ENCODE measurements around the gene KIF5C.

Gene KIF5C

DNA sequence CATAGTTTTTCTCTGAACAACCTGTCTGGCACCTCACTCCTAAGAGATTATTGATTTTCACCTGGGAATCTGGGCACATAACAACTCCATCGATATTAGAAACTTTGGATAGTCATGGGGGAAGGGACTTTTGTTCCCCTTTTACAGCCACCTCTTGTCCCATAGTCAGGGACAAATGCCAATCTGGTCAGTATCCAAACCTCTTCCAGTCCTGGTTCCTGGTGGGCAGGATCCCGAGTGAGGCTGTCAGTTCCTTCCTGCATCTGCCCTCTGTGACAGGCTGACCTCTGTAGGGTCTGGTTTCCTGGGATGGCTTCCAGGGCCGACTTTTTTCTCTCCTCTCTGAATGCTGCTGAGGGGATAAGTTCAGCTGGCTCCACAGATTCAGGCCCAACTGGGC is 11.0 kb downstream of the KIF5C start:
- H3K27ac ChIP-seq, result no peak overlapping the region
- no peak overlapping the region for H3K4me3 ChIP-seq (ENCODE audit: low read depth in 1 of 2, low read length in 1 of 2)
- H3K27me3 ChIP-seq, result peaks cover 76% of the 10 kb centered on the region
- peaks cover 8 to 15% of the 10 kb centered on the region in 2 experiments for H3K4me1 ChIP-seq (ENCODE audit: control insufficient read depth in 1 of 2, insufficient read depth in 1 of 2, low read depth in 1 of 2, low read length in 1 of 2)
- no peaks in the 10 kb centered on the region for H3K9me3 ChIP-seq
- H3K36me3 ChIP-seq, result no peaks in the 10 kb centered on the region
- TF ChIP-seq, protein P1, sequence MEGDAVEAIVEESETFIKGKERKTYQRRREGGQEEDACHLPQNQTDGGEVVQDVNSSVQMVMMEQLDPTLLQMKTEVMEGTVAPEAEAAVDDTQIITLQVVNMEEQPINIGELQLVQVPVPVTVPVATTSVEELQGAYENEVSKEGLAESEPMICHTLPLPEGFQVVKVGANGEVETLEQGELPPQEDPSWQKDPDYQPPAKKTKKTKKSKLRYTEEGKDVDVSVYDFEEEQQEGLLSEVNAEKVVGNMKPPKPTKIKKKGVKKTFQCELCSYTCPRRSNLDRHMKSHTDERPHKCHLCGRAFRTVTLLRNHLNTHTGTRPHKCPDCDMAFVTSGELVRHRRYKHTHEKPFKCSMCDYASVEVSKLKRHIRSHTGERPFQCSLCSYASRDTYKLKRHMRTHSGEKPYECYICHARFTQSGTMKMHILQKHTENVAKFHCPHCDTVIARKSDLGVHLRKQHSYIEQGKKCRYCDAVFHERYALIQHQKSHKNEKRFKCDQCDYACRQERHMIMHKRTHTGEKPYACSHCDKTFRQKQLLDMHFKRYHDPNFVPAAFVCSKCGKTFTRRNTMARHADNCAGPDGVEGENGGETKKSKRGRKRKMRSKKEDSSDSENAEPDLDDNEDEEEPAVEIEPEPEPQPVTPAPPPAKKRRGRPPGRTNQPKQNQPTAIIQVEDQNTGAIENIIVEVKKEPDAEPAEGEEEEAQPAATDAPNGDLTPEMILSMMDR (IDR thresholded peaks at IDR 0.05), result no peak

DNA sequence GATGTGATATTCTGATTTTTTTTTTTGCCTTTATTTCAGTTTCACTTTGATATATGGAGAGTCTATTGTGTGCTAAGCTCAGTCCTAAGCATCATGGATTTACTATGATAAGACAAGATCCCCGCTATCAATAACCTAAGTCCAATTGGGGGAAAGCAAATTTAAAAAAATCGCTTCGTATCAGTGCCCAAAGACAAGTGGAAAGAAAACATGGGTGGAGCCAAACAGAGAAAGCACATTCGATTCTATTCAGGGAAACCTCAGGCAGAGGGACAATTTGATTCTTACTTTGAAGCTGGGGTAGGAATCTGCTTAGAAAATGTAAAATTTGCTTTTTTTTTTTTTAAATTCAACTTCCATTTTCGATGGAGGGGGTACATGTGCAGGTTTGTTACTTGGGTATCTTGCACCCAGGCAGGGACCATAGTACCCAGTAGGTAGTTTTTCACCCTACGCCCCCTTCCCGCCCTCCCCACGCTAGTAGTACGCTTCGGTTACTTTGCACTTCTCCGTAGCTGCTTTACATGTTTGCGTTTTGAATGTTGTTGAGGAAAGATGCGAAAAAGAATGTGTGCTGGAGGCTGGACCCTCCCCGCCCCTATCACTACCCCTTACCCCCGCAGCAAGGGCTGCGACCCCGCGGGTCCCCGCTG is 12.4 kb downstream of the KIF5C start:
- Histone ChIP-seq H3K4me3 (ENCODE audit: low read depth in 1 of 2, low read length in 1 of 2) (peak overlapping the region; percentile 21 to 51), H3K27me3 (peaks cover 74% of the 10 kb centered on the region), H3K36me3 (no peaks in the 10 kb centered on the region), H3K27ac (no peak overlapping the region), H3K9me3 (no peaks in the 10 kb centered on the region), H3K4me1 (ENCODE audit: control insufficient read depth in 1 of 2, insufficient read depth in 1 of 2, low read depth in 1 of 2, low read length in 1 of 2) (peaks cover 8 to 15% of the 10 kb centered on the region in 2 experiments)
- TF ChIP-seq, protein P1 (IDR thresholded peaks at IDR 0.05), result no peak

DNA sequence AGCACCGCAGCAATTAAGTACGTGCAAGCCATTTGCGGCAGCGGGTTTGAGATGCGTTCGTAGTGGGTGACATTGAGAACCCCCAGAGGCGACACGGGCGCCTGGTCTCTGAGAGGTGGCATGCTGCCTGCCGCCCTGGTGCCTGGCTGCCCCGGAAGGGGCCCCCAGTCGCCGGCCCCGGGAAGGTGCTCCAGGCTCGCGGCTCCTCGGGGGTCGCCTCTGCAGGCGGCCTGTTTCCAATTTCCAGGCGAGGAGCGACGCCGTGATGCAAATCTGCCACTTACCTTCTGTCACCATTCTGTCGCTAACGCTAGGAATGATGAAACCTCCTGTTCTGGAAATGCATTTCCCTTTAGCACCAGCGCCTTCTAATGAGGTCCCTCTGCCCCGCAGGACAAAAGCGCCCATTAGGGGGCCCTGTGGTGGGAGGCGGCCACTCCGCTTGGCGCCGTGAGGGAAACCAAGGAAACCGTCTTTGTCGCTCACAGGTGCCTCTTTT is 13.0 kb downstream of the KIF5C start:
- Histone ChIP-seq H3K36me3 (no peaks in the 10 kb centered on the region), H3K27ac (no peak overlapping the region), H3K4me3 (ENCODE audit: low read depth in 1 of 2, low read length in 1 of 2) (peak overlapping the region; percentile 21 to 51), H3K9me3 (no peaks in the 10 kb centered on the region), H3K27me3 (peaks cover 69% of the 10 kb centered on the region), H3K4me1 (ENCODE audit: control insufficient read depth in 1 of 2, insufficient read depth in 1 of 2, low read depth in 1 of 2, low read length in 1 of 2) (peaks cover 8 to 15% of the 10 kb centered on the region in 2 experiments)
- TF ChIP-seq, protein P1 (IDR thresholded peaks at IDR 0.05), result no peak

DNA sequence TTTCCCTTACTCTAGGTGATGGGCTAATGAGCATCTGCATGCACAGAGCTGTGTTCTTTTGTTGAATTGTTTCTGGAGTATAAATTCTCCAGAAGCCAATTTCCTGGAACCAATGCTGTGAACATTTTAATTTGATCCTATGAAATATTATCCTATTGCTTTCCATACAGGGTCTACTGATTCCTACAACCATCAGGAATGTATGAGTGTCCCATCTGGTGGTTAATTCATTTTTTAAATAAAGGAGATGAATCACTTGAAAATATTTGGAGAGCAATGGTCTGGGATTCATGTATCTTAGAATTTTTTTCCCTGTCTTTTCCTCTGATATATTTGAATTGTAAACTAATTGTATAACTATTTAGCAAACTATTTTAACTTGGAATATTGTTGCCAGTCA is 14.0 kb downstream of the KIF5C start:
- no peaks in the 10 kb centered on the region for H3K9me3 ChIP-seq
- no peak overlapping the region for H3K4me3 ChIP-seq (ENCODE audit: low read depth in 1 of 2, low read length in 1 of 2)
- peaks cover 66% of the 10 kb centered on the region for H3K27me3 ChIP-seq
- TF ChIP-seq, protein P1 (IDR thresholded peaks at IDR 0.05), result no peak
- H3K27ac ChIP-seq, result no peak overlapping the region
- no peaks in the 10 kb centered on the region for H3K36me3 ChIP-seq
- H3K4me1 ChIP-seq (ENCODE audit: control insufficient read depth in 1 of 2, insufficient read depth in 1 of 2, low read depth in 1 of 2, low read length in 1 of 2), result peaks cover 8 to 15% of the 10 kb centered on the region in 2 experiments

GRCh38 chr2:148893906-148894305 is 18.9 kb downstream of the KIF5C start:
- no peak overlapping the region for H3K27ac ChIP-seq
- peaks cover 17% of the 10 kb centered on the region for H3K27me3 ChIP-seq
- TF ChIP-seq, protein P1 (IDR thresholded peaks at IDR 0.05), result no peak
- H3K4me3 ChIP-seq (ENCODE audit: low read depth in 1 of 2, low read length in 1 of 2), result no peak overlapping the region
- no peaks in the 10 kb centered on the region for H3K36me3 ChIP-seq
- H3K9me3 ChIP-seq, result no peaks in the 10 kb centered on the region
- H3K4me1 ChIP-seq (ENCODE audit: control insufficient read depth in 1 of 2, insufficient read depth in 1 of 2, low read depth in 1 of 2, low read length in 1 of 2), result no peaks in the 10 kb centered on the region

All from neutrophil (primary cell).